ENCODE data around the gene USP48. TPM values are rescaled to one million over a fixed set of nuclear protein-coding genes. Genes with fewer than 3 reads are reported as not detected.

USP48 gene
- total RNA-seq, 2 experiments from 2014 or later: 72.1 to 72.4 TPM

DNA sequence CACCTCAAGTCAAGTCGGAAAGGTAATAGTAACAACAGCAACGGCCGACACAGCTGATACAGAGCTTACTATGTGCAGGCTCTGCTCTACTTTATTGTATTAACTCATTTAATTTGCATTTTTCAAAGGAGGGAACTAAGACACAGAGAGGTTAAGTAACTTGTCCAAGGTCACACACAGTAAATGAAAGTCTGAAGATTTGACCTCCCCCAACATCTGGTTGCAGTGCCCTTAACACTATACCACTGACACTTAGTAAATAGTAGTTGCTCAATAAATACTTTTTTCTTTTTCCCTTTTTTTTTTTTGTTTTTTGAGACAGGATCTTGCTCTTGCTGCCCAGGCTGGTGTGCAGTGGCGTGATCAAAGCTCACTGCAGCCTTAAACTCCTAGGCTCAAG, 153.0 kb downstream of the USP48 start:
- no peak overlapping the region for H3K4me3 Mint-ChIP-seq
- no peaks in the 10 kb centered on the region for H3K36me3 Mint-ChIP-seq (ENCODE audit: low read depth)
- TF ChIP-seq CTCF (IDR thresholded peaks at IDR 0.05): no peak
- no peaks in the 10 kb centered on the region for H3K4me1 Mint-ChIP-seq (ENCODE audit: low read depth)
- H3K27ac Mint-ChIP-seq: no peak overlapping the region
- no peak for DNase-seq
- H3K9me3 Mint-ChIP-seq: no peaks in the 10 kb centered on the region
- no peak for ATAC-seq
- intact Hi-C loops (cut with micrococcal nuclease): no loop called here
- CTCF ChIA-PET: no interaction called here
- no peaks in the 10 kb centered on the region for H3K27me3 Mint-ChIP-seq
- POLR2A ChIA-PET: no interaction called here

- ChIA-PET CTCF (no interaction called here), POLR2A (no interaction called here)
- Mint-ChIP-seq H3K4me3 (no peak overlapping the region), H3K27me3 (peaks cover under 1% of the 10 kb centered on the region), H3K4me1 (ENCODE audit: low read depth) (no peaks in the 10 kb centered on the region), H3K9me3 (no peaks in the 10 kb centered on the region), H3K36me3 (ENCODE audit: low read depth) (no peaks in the 10 kb centered on the region), H3K27ac (no peak overlapping the region)
- no peak for DNase-seq
- TF ChIP-seq CTCF (IDR thresholded peaks at IDR 0.05): no peak
- intact Hi-C loops (cut with micrococcal nuclease): no loop called here
- ATAC-seq: no peak
These were observed 154.1 kb downstream of the USP48 start for GRCh38 chr1:21628798-21629393.

Other genes with a start within 250 kb of the USP48 start
- 1 to 10 TPM; 1.3 to 1.6 TPM for gene RAP1GAP, start 113.8 kb downstream of the USP48 start, total RNA-seq
- gene LDLRAD2, start 29.1 kb upstream of the USP48 start, total RNA-seq: under 1 TPM in 1 of 2 experiments, not detected in 1; 0.07 TPM
- gene HSPG2, start 154.2 kb upstream of the USP48 start, total RNA-seq: 10 to 100 TPM; 52.1 to 59.0 TPM
- gene CELA3B, start 193.9 kb upstream of the USP48 start, total RNA-seq: not detected
- not detected for gene CELA3A, start 218.5 kb upstream of the USP48 start, total RNA-seq